ENCODE data around the gene CYREN. TPM values are rescaled to one million over a fixed set of nuclear protein-coding genes. Genes with fewer than 3 reads are reported as not detected.
A peak's percentile ranks its signal among the peaks of the same experiment; 100 is the strongest.
"Not testable (repeated sequence)": the region's sequence is repeated elsewhere in the genome, so short reads cannot be mapped to it uniquely, and the experiment has no call there.

The CYREN gene
- total RNA-seq, 1 donor from 2014 or later = 43.9 TPM

- no peak for DNase-seq (ENCODE audit: low spot score)
Measured at GRCh38 chr7:135177028-135177696, 6.7 kb upstream of the CYREN start.

GRCh38 chr7:135175931-135176330, 5.4 kb upstream of the CYREN start:
- no peak for DNase-seq (ENCODE audit: low spot score)

GRCh38 chr7:135174941-135175340, 4.4 kb upstream of the CYREN start:
- DNase-seq (ENCODE audit: low spot score) = no peak

GRCh38 chr7:135173916-135174315, 3.4 kb upstream of the CYREN start:
- DNase-seq (ENCODE audit: low spot score) = not testable (repeated sequence)

GRCh38 chr7:135171581-135172291, 1.2 kb upstream of the CYREN start:
- DNase-seq (ENCODE audit: low spot score) = peak; percentile 80

- DNase-seq (ENCODE audit: low spot score) = not testable (repeated sequence)
Measured at GRCh38 chr7:135170998-135171481, 533 bp upstream of the CYREN start.

- DNase-seq (ENCODE audit: low spot score) = no peak
Measured at GRCh38 chr7:135169964-135170273, 588 bp downstream of the CYREN start.

GRCh38 chr7:135169141-135169963, 1.2 kb downstream of the CYREN start:
- no peak for DNase-seq (ENCODE audit: low spot score)

GRCh38 chr7:135168489-135169140, 1.9 kb downstream of the CYREN start:
- DNase-seq (ENCODE audit: low spot score) = no peak

- no peak for DNase-seq (ENCODE audit: low spot score)
Measured at GRCh38 chr7:135168001-135168400, 2.5 kb downstream of the CYREN start.

- no peak for DNase-seq (ENCODE audit: low spot score)
Measured at GRCh38 chr7:135167365-135167917, 3.1 kb downstream of the CYREN start.

GRCh38 chr7:135166338-135166990, 4.0 kb downstream of the CYREN start:
- no peak for DNase-seq (ENCODE audit: low spot score)

GRCh38 chr7:135165862-135166261, 4.6 kb downstream of the CYREN start:
- DNase-seq (ENCODE audit: low spot score) = no peak

GRCh38 chr7:135164357-135165061, 6.0 kb downstream of the CYREN start:
- no peak for DNase-seq (ENCODE audit: low spot score)

- no peak for DNase-seq (ENCODE audit: low spot score)
Measured at GRCh38 chr7:135162382-135163001, 8.0 kb downstream of the CYREN start.

GRCh38 chr7:135161669-135162068, 8.8 kb downstream of the CYREN start:
- DNase-seq (ENCODE audit: low spot score) = no peak

GRCh38 chr7:135160858-135161653, 9.5 kb downstream of the CYREN start:
- DNase-seq (ENCODE audit: low spot score) = no peak

GRCh38 chr7:135160098-135160857, 10.2 kb downstream of the CYREN start:
- no peak for DNase-seq (ENCODE audit: low spot score)
